ENCODE data around the gene SGSH. TPM values are rescaled to one million over a fixed set of nuclear protein-coding genes. Genes with fewer than 3 reads are reported as not detected.

SGSH gene
- total RNA-seq, 1 experiment from 2014 or later, result 20.4 TPM

Other genes with a start within 250 kb of the SGSH start
- gene TBC1D16, start 184.5 kb downstream of the SGSH start, total RNA-seq (2014; rRNA removed), result 47.5 and 53.6 TPM in 2 replicates
- gene CCDC40, start 183.7 kb downstream of the SGSH start, total RNA-seq (2014; rRNA removed), result 4.5 and 5.7 TPM in 2 replicates
- 66.7 and 74.8 TPM in 2 replicates for gene GAA, start 118.8 kb downstream of the SGSH start, total RNA-seq (2014; rRNA removed)
- 113 and 123 TPM in 2 replicates for gene EIF4A3, start 73.2 kb downstream of the SGSH start, total RNA-seq (2014; rRNA removed)
- gene CARD14, start 50.3 kb downstream of the SGSH start, total RNA-seq (2014; rRNA removed), result 0.71 TPM in 1 of 2 replicates, not detected in the other
- gene SLC26A11, start 94 bp upstream of the SGSH start, total RNA-seq (2014; rRNA removed), result 9.6 and 9.8 TPM in 2 replicates
- gene RNF213, start 40.5 kb upstream of the SGSH start, total RNA-seq (2014; rRNA removed), result 53.7 and 64.9 TPM in 2 replicates
- 11.5 and 13.7 TPM in 2 replicates for gene ENDOV, start 194.8 kb upstream of the SGSH start, total RNA-seq (2014; rRNA removed)

Data from LHCN-M2 (cell line).